Glutamatergic neuron (in vitro differentiated cells): ENCODE results near the gene UBTD2. TPM values are rescaled to one million over a fixed set of nuclear protein-coding genes. Genes with fewer than 3 reads are reported as not detected.

Source experiments
- DNase-seq: peaks from one replicate; pipeline ENCODE4 v3.0.0; 2022
- H3K27ac Mint-ChIP-seq: one replicate; pipeline ENCODE4 v1.8.0; 2020; ENCODE audit warnings: mild to moderate bottlenecking, mixed read lengths, inconsistent platforms; ENCODE audit not compliant: unreplicated experiment
- H3K27me3 Mint-ChIP-seq: one replicate; pipeline ENCODE4 v1.8.0; 2020; ENCODE audit warnings: mild to moderate bottlenecking, moderate library complexity, mixed read lengths, inconsistent platforms; ENCODE audit not compliant: unreplicated experiment
- H3K36me3 Mint-ChIP-seq: one replicate; pipeline ENCODE4 v1.8.0; 2020; ENCODE audit warnings: mild to moderate bottlenecking, mixed read lengths, inconsistent platforms; ENCODE audit not compliant: unreplicated experiment
- H3K4me1 Mint-ChIP-seq: one replicate; pipeline ENCODE4 v1.8.0; 2020; ENCODE audit warnings: mild to moderate bottlenecking, low read depth, mixed read lengths, inconsistent platforms; ENCODE audit not compliant: unreplicated experiment
- H3K4me3 Mint-ChIP-seq: one replicate; pipeline ENCODE4 v1.8.0; 2020; ENCODE audit warnings: mild to moderate bottlenecking, mixed read lengths, inconsistent platforms; ENCODE audit not compliant: unreplicated experiment
- H3K9me3 Mint-ChIP-seq: one replicate; pipeline ENCODE4 v1.8.0; 2020; ENCODE audit warnings: mild to moderate bottlenecking, moderate library complexity, mixed read lengths, inconsistent platforms; ENCODE audit not compliant: unreplicated experiment
- total RNA-seq: library from RNA; stranded (reverse); fragmentation: NEBNext Ultra II Directional; extraction: Animal tissue kit (Norgen Biotek cat#: 25700); gene quantifications from one replicate; pipeline ENCODE4 v1.2.1, GENCODE V29; 2021; ENCODE audit not compliant: unreplicated experiment
- TF ChIP-seq, protein P1 (sequence below): fragments of 200-600 bp; sonication (generic); IDR thresholded peaks from one replicate; pipeline ENCODE4 v1.5.0; 2021; ENCODE audit not compliant: partially characterized antibody, unreplicated experiment

The UBTD2 gene
- total RNA-seq, 1 donor from 2014 or later, result 68.1 TPM

DNA sequence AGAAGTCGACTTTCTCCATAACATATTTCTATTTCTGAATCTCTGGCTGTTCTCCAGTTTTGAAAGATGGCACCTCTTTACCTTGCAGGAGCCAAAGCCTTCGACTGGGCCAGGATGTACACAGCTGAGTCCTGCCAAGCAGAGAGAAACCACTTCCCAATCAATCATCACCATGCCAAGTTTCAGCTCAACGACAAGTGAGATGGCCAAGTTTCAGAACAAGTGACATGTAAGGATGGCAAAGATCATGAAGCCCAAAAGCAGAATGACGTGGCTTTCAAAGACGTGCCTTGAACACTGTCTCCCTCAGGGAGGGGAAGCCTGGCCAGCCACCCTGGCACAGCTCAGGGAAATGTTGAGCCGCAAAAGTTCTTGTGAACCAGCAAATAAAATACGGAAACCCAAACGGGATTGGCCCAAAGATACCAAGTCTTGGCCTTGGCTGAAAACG lies 113.3 kb downstream of the UBTD2 start:
- TF ChIP-seq, protein P1, sequence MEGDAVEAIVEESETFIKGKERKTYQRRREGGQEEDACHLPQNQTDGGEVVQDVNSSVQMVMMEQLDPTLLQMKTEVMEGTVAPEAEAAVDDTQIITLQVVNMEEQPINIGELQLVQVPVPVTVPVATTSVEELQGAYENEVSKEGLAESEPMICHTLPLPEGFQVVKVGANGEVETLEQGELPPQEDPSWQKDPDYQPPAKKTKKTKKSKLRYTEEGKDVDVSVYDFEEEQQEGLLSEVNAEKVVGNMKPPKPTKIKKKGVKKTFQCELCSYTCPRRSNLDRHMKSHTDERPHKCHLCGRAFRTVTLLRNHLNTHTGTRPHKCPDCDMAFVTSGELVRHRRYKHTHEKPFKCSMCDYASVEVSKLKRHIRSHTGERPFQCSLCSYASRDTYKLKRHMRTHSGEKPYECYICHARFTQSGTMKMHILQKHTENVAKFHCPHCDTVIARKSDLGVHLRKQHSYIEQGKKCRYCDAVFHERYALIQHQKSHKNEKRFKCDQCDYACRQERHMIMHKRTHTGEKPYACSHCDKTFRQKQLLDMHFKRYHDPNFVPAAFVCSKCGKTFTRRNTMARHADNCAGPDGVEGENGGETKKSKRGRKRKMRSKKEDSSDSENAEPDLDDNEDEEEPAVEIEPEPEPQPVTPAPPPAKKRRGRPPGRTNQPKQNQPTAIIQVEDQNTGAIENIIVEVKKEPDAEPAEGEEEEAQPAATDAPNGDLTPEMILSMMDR, result no peak
- Mint-ChIP-seq H3K27me3 (peaks cover 9% of the 10 kb centered on the region), H3K9me3 (peaks cover 3% of the 10 kb centered on the region), H3K4me3 (no peak overlapping the region), H3K4me1 (peaks cover 28% of the 10 kb centered on the region), H3K27ac (no peak overlapping the region), H3K36me3 (no peaks in the 10 kb centered on the region)
- no peak for DNase-seq

DNA sequence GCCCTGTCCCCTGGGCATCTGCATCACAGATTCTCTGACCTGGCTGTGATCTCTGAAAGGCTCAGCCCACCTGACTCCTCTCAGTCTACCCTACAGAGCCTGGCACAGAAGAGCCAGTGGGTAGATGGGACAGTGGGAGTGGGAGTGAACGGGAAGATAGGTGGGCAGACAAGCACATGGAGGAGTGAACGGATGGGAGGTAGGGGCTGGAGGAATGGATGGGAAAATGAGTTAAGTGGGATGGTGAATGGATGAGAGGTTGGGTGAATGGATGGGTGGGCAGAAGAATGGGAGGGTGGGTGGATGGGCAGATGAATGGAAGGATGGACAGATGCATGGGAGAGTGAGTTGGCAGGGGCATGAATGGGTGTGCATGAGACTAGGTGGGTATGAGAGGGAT lies 114.3 kb downstream of the UBTD2 start:
- DNase-seq, result no peak
- H3K27ac Mint-ChIP-seq, result peak overlapping the region; percentile 31
- peaks cover 6% of the 10 kb centered on the region for H3K27me3 Mint-ChIP-seq
- H3K4me1 Mint-ChIP-seq, result peaks cover 27% of the 10 kb centered on the region
- no peaks in the 10 kb centered on the region for H3K36me3 Mint-ChIP-seq
- TF ChIP-seq, protein P1, result no peak
- peaks cover 3% of the 10 kb centered on the region for H3K9me3 Mint-ChIP-seq
- H3K4me3 Mint-ChIP-seq, result no peak overlapping the region

DNA sequence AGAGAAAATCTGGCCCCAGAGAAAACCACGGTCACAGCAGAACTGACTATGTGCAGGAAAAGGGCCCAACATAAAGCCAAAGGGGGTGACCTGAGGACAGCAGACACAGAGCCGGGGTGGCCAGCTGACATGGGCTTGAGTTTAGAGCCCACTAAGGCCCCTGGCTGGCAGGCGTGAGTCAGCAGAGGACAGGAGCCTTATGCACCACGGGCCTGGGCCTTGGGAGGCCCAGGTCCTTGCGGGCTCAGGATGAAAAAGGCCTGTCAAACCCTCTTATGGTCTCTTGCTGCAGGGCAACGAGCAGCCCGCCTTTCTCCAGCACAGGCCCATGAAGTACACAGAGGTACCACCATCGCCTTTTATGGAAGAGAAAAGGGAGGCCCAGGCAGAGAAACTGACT lies 115.3 kb downstream of the UBTD2 start:
- Mint-ChIP-seq H3K4me1 (peaks cover 27% of the 10 kb centered on the region), H3K27ac (peak overlapping the region; percentile 76), H3K9me3 (peaks cover 3% of the 10 kb centered on the region), H3K27me3 (peaks cover 6% of the 10 kb centered on the region), H3K36me3 (no peaks in the 10 kb centered on the region), H3K4me3 (peak overlapping the region; percentile 27)
- TF ChIP-seq, protein P1, result no peak
- DNase-seq, result no peak

DNA sequence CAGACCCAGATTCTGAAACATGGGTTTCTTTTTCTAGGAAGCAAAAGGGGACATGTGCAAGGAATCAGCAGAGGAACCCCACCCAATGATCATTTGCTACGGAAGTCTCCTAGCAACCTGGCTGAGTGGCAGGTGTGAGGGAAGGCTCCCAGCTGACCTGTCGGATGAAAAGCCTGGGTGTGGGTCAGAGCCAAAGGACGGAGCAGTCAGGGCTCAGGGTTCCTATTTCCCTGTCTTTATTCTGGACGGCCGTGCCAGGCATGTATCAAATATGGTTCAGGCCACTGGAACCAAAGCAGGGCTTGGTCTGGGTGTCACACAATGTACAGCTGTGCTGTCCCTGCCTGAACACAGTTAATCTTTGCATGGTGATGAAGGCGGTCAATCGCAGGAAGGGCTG lies 115.7 kb downstream of the UBTD2 start:
- H3K4me3 Mint-ChIP-seq, result peak overlapping the region; percentile 27
- H3K36me3 Mint-ChIP-seq, result no peaks in the 10 kb centered on the region
- DNase-seq, result no peak
- peaks cover 7% of the 10 kb centered on the region for H3K27me3 Mint-ChIP-seq
- H3K4me1 Mint-ChIP-seq, result peaks cover 26% of the 10 kb centered on the region
- H3K9me3 Mint-ChIP-seq, result peaks cover 3% of the 10 kb centered on the region
- peak overlapping the region; percentile 76 for H3K27ac Mint-ChIP-seq
- TF ChIP-seq, protein P1, result no peak

DNA sequence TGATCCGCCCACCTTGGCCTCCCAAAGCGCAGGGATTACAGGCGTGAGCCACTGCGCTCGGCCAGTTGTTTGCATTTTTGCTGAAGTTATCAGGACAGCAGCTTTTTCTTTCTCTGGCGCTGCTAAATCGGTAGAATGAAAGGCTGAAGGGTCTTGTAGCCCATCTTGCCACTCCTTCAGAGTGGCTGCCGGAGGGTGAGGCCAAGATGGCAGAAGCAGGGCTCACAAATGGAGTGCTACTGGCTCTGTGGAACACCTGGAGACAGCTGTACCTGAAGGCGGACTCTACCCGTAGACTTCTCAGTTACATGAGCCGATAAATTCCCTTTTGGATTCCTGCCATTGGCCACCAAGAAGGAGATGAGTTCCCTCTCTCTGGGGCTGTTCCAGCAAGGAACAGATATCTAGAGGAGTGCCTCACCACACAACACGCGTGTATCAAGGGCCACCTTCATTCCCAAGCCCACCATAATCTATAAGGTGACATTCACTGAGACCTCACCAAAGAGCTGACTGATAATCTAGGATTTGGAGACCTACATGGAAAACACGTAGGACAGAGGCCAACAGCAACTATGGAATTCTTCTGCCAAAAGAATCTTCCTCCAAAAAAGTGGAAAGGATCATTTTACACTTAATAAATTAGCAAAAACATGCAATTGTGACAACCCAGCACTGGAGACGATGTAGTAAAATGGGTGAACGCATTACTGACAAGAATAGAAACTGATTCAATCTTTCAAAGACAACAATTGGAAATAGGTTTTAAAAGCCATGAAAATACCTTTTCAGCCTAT lies 117.3 kb downstream of the UBTD2 start:
- no peak overlapping the region for H3K27ac Mint-ChIP-seq
- H3K4me3 Mint-ChIP-seq, result no peak overlapping the region
- TF ChIP-seq, protein P1, result no peak
- H3K9me3 Mint-ChIP-seq, result peaks cover 2% of the 10 kb centered on the region
- H3K4me1 Mint-ChIP-seq, result peaks cover 31% of the 10 kb centered on the region
- no peak for DNase-seq
- H3K27me3 Mint-ChIP-seq, result peaks cover 7% of the 10 kb centered on the region
- no peaks in the 10 kb centered on the region for H3K36me3 Mint-ChIP-seq
